Prostate gland (tissue), 2 donors: ENCODE data around the gene RAB15. TPM values are rescaled to one million over a fixed set of nuclear protein-coding genes. Genes with fewer than 3 reads are reported as not detected.

Source experiments
- DNase-seq: peaks from one replicate; pipeline ENCODE4 v3.0.0-alpha.2; 2019; ENCODE audit warnings: low spot score
- H3K27ac ChIP-seq, 2 donors: fragments of 200-600 bp; sonication (generic); 2 replicates each; pipeline ENCODE4 v1.5.1; 2017 to 2019
- H3K27me3 ChIP-seq: fragments of 200-600 bp; sonication (generic); replicated peaks from 2 replicates; pipeline ENCODE4 v1.5.1; 2019; ENCODE audit not compliant: insufficient read depth
- H3K36me3 ChIP-seq, 2 donors: fragments of 200-600 bp; sonication (generic); 1 replicate in 1 of 2; 2 replicates in 1 of 2; pipeline versions ENCODE4 v1.5.1 to v1.8.1; 2017 to 2019
- H3K4me1 ChIP-seq: fragments of 200-600 bp; sonication (generic); replicated peaks from 2 replicates; pipeline ENCODE4 v1.5.1; 2019
- H3K4me3 ChIP-seq, 2 donors: fragments of 200-600 bp; sonication (generic); 2 replicates each; pipeline ENCODE4 v1.5.1; 2017 to 2019
- H3K9me3 ChIP-seq: fragments of 200-600 bp; sonication (generic); 2 replicates; pipeline ENCODE4 v1.5.1; 2017
- CTCF ChIP-seq, 4 experiments: fragments of 200-600 bp in 2 of 4; fragments of 450-650 bp in 2 of 4; sonication (generic) in 2 of 4; IDR thresholded peaks; 1 replicate in 3 of 4; 2 replicates in 1 of 4; pipeline ENCODE4 v1.5.1; 2016 to 2019; ENCODE audit warnings: antibody characterized with exemption in 4 of 4, mild to moderate bottlenecking in 2 of 4, moderate library complexity in 2 of 4
- POLR2A ChIP-seq: fragments of 450-650 bp; IDR thresholded peaks from one replicate; pipeline ENCODE4 v1.6.1; 2016; ENCODE audit warnings: antibody characterized with exemption, mild to moderate bottlenecking
- POLR2AphosphoS5 ChIP-seq: sonication (generic); formaldehyde crosslinking; IDR thresholded peaks from one replicate; pipeline ENCODE4 v1.6.1; 2017; ENCODE audit warnings: antibody characterized with exemption
- WGBS: methylation state at CpG from one replicate; pipeline ENCODE4 v1.1.5; 2018; 5-methylcytosine and 5-hydroxymethylcytosine counted together
- intact Hi-C: fragments of 100-400 bp; cut with DNase I; formaldehyde crosslinking; loops from one replicate; pipeline ENCODE4 v1.14.2; 2022
- total RNA-seq, 2 donors: library from RNA; depleted of rRNA; stranded (reverse); fragments of >200 nt; gene quantifications; one replicate each; pipeline ENCODE4 v1.1.0, GENCODE V29; 2016

Gene RAB15
- total RNA-seq, 2 donors from 2014 or later = 10.1 to 17.5 TPM

GRCh38 chr14:64927031-64927430, 45.1 kb downstream of the RAB15 start:
- no peak for DNase-seq
- WGBS = 89% methylated on average over 3 of the region's 3 CpGs
- H3K36me3 ChIP-seq = peaks cover 0 to 5% of the 10 kb centered on the region in 2 donors
- H3K27me3 ChIP-seq = no peaks in the 10 kb centered on the region
- TF ChIP-seq POLR2A = no peak
- TF ChIP-seq POLR2AphosphoS5 = no peak
- no peak for TF ChIP-seq CTCF (IDR thresholded peaks at IDR 0.05)
- no peak overlapping the region for H3K4me3 ChIP-seq
- intact Hi-C loops = no loop called here
- no peak overlapping the region for H3K27ac ChIP-seq
- H3K9me3 ChIP-seq = no peaks in the 10 kb centered on the region
- H3K4me1 ChIP-seq = no peaks in the 10 kb centered on the region

- Histone ChIP-seq H3K9me3 (no peaks in the 10 kb centered on the region), H3K27ac (no peak overlapping the region), H3K4me1 (no peaks in the 10 kb centered on the region), H3K27me3 (no peaks in the 10 kb centered on the region), H3K4me3 (no peak overlapping the region), H3K36me3 (peaks cover 0 to 5% of the 10 kb centered on the region in 2 donors)
- intact Hi-C loops = no loop called here
- TF ChIP-seq CTCF (IDR thresholded peaks at IDR 0.05) (no peak), POLR2A (no peak), POLR2AphosphoS5 (no peak)
- 73% methylated on average over 4 of the region's 4 CpGs for WGBS
- DNase-seq = no peak
These were observed 45.6 kb downstream of the RAB15 start for GRCh38 chr14:64926398-64926995.

- Histone ChIP-seq H3K27ac (no peak overlapping the region), H3K27me3 (no peaks in the 10 kb centered on the region), H3K4me3 (no peak overlapping the region), H3K36me3 (no peaks in the 10 kb centered on the region), H3K4me1 (no peaks in the 10 kb centered on the region), H3K9me3 (no peaks in the 10 kb centered on the region)
- intact Hi-C loops = no loop called here
- WGBS = 85% methylated on average over 3 of the region's 3 CpGs
- no peak for DNase-seq
- no peak for TF ChIP-seq POLR2A
- no peak for TF ChIP-seq CTCF (IDR thresholded peaks at IDR 0.05)
- TF ChIP-seq POLR2AphosphoS5 = no peak
These were observed 49.1 kb downstream of the RAB15 start for GRCh38 chr14:64923015-64923414.

DNA sequence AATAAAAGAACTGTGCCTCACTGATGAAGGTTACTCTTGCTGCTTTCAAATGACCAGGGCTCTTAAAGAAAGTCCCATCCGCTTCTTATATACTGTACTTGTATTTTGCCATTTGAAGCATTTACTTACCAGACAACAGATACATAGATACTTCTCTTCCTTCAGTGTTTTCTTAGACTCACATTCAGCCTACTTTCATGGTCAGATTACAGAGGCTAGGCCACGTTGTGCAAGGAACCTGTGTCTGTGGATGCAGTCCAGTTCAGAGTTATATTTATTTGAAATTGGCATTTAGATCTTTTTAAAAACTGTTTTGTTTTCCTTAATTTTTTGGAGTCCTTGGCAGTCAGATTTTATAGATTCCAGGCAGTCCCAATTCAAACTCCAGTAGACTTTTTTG, 51.7 kb downstream of the RAB15 start:
- H3K36me3 ChIP-seq = no peaks in the 10 kb centered on the region
- no peaks in the 10 kb centered on the region for H3K4me1 ChIP-seq
- H3K4me3 ChIP-seq = no peak overlapping the region
- no peak overlapping the region for H3K27ac ChIP-seq
- TF ChIP-seq POLR2AphosphoS5 = no peak
- TF ChIP-seq CTCF (IDR thresholded peaks at IDR 0.05) = no peak
- TF ChIP-seq POLR2A = no peak
- H3K27me3 ChIP-seq = no peaks in the 10 kb centered on the region
- DNase-seq = no peak
- intact Hi-C loops = no loop called here
- H3K9me3 ChIP-seq = no peaks in the 10 kb centered on the region
- 93% methylated on average over 2 of the region's 2 CpGs for WGBS

DNA sequence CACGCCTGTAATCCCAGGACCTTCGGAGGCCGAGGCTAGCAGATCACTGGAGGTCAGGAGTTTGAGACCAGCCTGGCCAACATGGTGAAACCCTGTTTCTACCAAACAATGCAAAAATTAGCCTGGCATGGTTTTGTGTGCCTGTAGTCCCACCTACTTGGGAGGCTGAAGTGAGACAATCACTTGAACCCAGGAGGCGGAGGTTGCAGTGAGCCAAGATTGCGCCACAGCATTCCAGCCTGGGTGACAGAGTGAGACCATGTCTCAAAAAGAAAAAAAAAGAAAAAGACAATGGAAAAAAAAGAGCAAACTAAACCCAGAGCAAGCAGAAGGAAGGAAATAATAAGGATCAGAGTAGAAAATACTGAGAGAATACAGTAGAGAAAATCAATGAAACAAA, 52.5 kb downstream of the RAB15 start:
- no peak overlapping the region for H3K27ac ChIP-seq
- H3K36me3 ChIP-seq = no peaks in the 10 kb centered on the region
- H3K4me3 ChIP-seq = no peak overlapping the region
- intact Hi-C loops = no loop called here
- H3K9me3 ChIP-seq = no peaks in the 10 kb centered on the region
- no peak for DNase-seq
- TF ChIP-seq POLR2A = no peak
- no peak for TF ChIP-seq POLR2AphosphoS5
- no peak for TF ChIP-seq CTCF (IDR thresholded peaks at IDR 0.05)
- peaks cover 6% of the 10 kb centered on the region for H3K4me1 ChIP-seq
- WGBS = 95% methylated on average over 5 of the region's 5 CpGs
- H3K27me3 ChIP-seq = no peaks in the 10 kb centered on the region
